IPS-18a (cell line): ENCODE measurements around the gene PCDH15.
"Not testable (repeated sequence)": the region's sequence is repeated elsewhere in the genome, so short reads cannot be mapped to it uniquely, and the experiment has no call there.

Source experiments
- H3K27ac ChIP-seq: one replicate; pipeline ENCODE4 v1.5.1; 2013; ENCODE audit warnings: low read length
- H3K27me3 ChIP-seq: one replicate; pipeline ENCODE4 v1.6.1; 2013; ENCODE audit warnings: mild to moderate bottlenecking, low read length; ENCODE audit not compliant: control insufficient read depth, insufficient read depth
- H3K36me3 ChIP-seq: one replicate; pipeline ENCODE4 v1.6.1; 2013; ENCODE audit warnings: low read depth, low read length; ENCODE audit not compliant: control insufficient read depth
- H3K4me1 ChIP-seq: one replicate; pipeline ENCODE4 v1.6.1; 2013; ENCODE audit warnings: low read depth, low read length; ENCODE audit not compliant: control insufficient read depth
- H3K4me3 ChIP-seq: one replicate; pipeline ENCODE4 v1.5.1; 2013; ENCODE audit warnings: low read length
- H3K9ac ChIP-seq: one replicate; pipeline ENCODE4 v1.6.1; 2013; ENCODE audit warnings: mild to moderate bottlenecking, low read length, moderate library complexity
- H3K9me3 ChIP-seq: one replicate; pipeline ENCODE4 v1.6.1; 2013; ENCODE audit warnings: low read depth, low read length; ENCODE audit not compliant: control insufficient read depth

PCDH15 gene

DNA sequence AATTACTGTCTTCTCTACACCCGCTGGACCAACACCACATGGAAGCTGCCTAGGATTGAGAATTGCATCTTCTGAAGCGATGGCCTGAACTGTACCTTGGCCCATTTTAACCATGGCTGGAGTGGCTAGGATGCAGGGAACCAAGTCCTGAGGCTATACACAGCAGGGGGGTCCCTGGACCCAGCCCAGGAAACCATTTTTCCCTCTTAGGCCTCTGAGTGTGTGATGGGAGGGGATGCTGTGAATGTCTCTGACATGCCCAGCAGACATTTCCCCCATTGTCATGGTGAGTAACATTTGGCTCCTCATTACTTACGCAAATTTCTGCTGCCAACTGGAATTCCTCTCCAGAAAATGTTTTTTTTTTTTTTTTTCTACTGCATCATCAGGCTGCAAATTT lies 822.7 kb downstream of the PCDH15 start:
- Histone ChIP-seq H3K9me3 (no peaks in the 10 kb centered on the region), H3K27me3 (no peaks in the 10 kb centered on the region), H3K36me3 (no peaks in the 10 kb centered on the region), H3K4me1 (no peaks in the 10 kb centered on the region), H3K9ac (no peak overlapping the region), H3K4me3 (no peak overlapping the region), H3K27ac (no peak overlapping the region)

- H3K36me3 ChIP-seq = no peaks in the 10 kb centered on the region
- no peaks in the 10 kb centered on the region for H3K9me3 ChIP-seq
- no peak overlapping the region for H3K9ac ChIP-seq
- no peak overlapping the region for H3K4me3 ChIP-seq
- no peaks in the 10 kb centered on the region for H3K27me3 ChIP-seq
- H3K27ac ChIP-seq = no peak overlapping the region
- H3K4me1 ChIP-seq = no peaks in the 10 kb centered on the region
These were observed 823.8 kb downstream of the PCDH15 start for GRCh38 chr10:53977267-53977666.

- no peak overlapping the region for H3K9ac ChIP-seq
- no peak overlapping the region for H3K27ac ChIP-seq
- no peaks in the 10 kb centered on the region for H3K27me3 ChIP-seq
- H3K36me3 ChIP-seq = no peaks in the 10 kb centered on the region
- H3K9me3 ChIP-seq = no peaks in the 10 kb centered on the region
- H3K4me1 ChIP-seq = no peaks in the 10 kb centered on the region
- H3K4me3 ChIP-seq = no peak overlapping the region
These were observed 843.6 kb downstream of the PCDH15 start for GRCh38 chr10:53957401-53957800.

DNA sequence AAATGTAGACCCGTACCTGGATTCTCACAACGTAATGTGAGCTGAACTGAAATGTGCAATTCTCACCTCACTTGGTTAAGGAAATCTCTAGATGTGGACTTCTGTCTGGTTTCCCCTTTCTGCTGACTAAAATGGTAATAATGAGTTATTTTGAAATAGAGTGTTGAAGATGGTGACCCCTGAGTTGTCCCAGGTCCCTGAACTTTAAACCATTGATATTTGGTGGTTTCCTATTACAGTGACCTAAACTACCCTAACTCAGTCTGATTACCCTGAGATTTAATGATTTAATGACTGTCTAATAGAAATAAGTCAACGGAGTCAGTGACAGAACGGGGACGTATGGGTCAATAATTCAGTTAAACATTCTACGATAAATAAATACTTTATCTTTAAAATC lies 845.9 kb downstream of the PCDH15 start:
- Histone ChIP-seq H3K9ac (no peak overlapping the region), H3K27me3 (no peaks in the 10 kb centered on the region), H3K36me3 (no peaks in the 10 kb centered on the region), H3K4me1 (no peaks in the 10 kb centered on the region), H3K27ac (no peak overlapping the region), H3K9me3 (peaks cover 8% of the 10 kb centered on the region), H3K4me3 (no peak overlapping the region)

DNA sequence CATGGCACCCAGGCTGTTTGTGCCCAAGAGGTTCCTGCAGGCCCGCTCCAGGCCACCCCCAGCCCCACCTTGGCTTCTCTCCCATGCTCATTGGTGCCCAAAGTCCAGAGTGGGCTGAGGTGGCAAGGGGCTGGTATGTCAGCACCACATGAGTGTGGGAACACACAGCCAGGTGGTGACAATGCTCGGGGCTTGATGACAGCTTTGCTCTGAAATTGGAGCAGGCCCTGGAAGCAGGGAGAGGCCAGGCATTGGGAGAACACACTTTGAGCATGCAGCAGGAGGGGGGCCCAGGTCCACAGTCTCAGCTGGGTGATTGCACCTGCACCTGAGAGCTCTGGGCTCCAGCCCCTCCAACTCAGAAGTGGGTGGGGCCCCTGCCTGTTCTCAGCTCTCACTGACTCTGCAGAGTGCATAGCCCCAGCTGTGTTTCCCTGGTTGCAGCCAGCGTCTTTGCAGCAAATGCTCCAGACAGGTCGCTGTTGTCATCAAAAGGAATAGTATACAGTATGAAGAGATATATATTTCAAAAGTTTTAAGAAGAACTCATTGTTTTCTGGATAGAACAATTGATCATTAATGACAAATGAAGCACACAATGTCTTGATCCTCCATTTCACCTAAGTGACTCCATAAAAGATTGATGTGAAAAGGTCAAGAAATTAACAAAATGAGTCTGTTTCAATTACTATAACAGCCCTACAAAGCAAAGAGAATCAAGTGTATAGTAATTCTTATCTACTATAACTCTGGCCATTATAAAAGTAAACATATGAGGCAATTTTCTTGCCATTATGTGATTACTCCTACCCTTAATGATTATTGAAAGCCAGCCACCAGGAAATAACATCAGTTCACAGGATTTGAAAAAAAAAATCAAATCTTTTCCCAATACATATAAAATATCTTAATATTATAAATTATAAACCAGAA lies 848.1 kb downstream of the PCDH15 start:
- no peak overlapping the region for H3K9ac ChIP-seq
- peaks cover 8% of the 10 kb centered on the region for H3K9me3 ChIP-seq
- H3K27me3 ChIP-seq = no peaks in the 10 kb centered on the region
- H3K4me3 ChIP-seq = no peak overlapping the region
- H3K4me1 ChIP-seq = no peaks in the 10 kb centered on the region
- H3K36me3 ChIP-seq = no peaks in the 10 kb centered on the region
- no peak overlapping the region for H3K27ac ChIP-seq

DNA sequence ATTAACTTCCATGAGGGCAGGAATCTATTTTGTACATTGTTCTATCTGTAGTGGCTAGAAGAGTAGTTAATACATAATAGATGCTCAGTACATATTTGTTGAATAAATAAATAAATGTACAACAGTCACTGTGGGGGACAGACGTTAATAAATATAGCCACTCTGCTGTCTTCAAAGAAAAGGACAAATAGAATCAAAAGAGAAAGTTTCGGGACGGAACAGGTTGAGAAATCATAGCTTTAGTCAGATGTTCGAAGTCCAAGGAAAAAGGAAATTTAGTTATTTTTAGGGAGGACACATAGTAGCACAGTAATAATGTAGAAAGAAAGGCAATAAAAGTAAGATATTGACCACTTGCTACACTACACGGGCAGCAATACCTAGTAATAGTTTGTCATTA lies 861.4 kb downstream of the PCDH15 start:
- Histone ChIP-seq H3K27me3 (no peaks in the 10 kb centered on the region), H3K4me1 (no peaks in the 10 kb centered on the region), H3K9ac (no peak overlapping the region), H3K9me3 (no peaks in the 10 kb centered on the region), H3K4me3 (no peak overlapping the region), H3K27ac (no peak overlapping the region), H3K36me3 (no peaks in the 10 kb centered on the region)

- Histone ChIP-seq H3K9me3 (no peaks in the 10 kb centered on the region), H3K27ac (no peak overlapping the region), H3K4me3 (no peak overlapping the region), H3K9ac (no peak overlapping the region), H3K36me3 (no peaks in the 10 kb centered on the region), H3K4me1 (no peaks in the 10 kb centered on the region), H3K27me3 (no peaks in the 10 kb centered on the region)
These were observed 870.4 kb downstream of the PCDH15 start for GRCh38 chr10:53930648-53931047.

GRCh38 chr10:53924051-53924700 lies 876.9 kb downstream of the PCDH15 start:
- H3K27ac ChIP-seq, H3K9me3 ChIP-seq, H3K27me3 ChIP-seq, H3K4me1 ChIP-seq, H3K36me3 ChIP-seq, H3K9ac ChIP-seq, H3K4me3 ChIP-seq: not testable (repeated sequence)

DNA sequence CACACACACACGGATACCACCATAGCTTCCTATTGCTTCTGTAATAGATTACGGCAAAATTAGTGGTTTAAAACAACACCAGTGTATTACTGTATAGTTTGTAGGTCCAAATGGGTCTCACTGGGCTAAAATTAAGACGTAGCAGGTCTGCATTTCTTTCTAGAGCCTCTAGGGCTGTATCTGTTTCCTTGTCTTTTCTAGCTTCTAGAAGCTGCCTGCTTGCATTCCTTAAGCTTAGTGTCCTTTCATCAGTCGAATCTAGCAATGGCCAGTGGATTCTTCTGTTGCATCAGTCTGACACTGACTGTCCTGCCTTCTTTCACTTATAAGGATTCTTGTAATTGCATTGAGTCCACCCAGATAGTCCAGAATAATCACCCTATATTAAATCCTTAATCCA lies 882.3 kb downstream of the PCDH15 start:
- Histone ChIP-seq H3K4me3 (no peak overlapping the region), H3K27me3 (no peaks in the 10 kb centered on the region), H3K36me3 (no peaks in the 10 kb centered on the region), H3K9me3 (peaks cover 3% of the 10 kb centered on the region), H3K27ac (no peak overlapping the region), H3K4me1 (no peaks in the 10 kb centered on the region), H3K9ac (no peak overlapping the region)

GRCh38 chr10:53909791-53910190 lies 891.2 kb downstream of the PCDH15 start:
- no peaks in the 10 kb centered on the region for H3K9me3 ChIP-seq
- H3K4me1 ChIP-seq = no peaks in the 10 kb centered on the region
- H3K27ac ChIP-seq = no peak overlapping the region
- no peak overlapping the region for H3K9ac ChIP-seq
- no peaks in the 10 kb centered on the region for H3K27me3 ChIP-seq
- H3K36me3 ChIP-seq = no peaks in the 10 kb centered on the region
- H3K4me3 ChIP-seq = no peak overlapping the region

GRCh38 chr10:53904506-53905241 lies 896.4 kb downstream of the PCDH15 start:
- no peak overlapping the region for H3K4me3 ChIP-seq
- no peak overlapping the region for H3K27ac ChIP-seq

More at GRCh38 chr10:53904506-53905241, 896.4 kb downstream of the PCDH15 start:
- Histone ChIP-seq H3K9ac (no peak overlapping the region), H3K27me3 (no peaks in the 10 kb centered on the region), H3K9me3 (no peaks in the 10 kb centered on the region), H3K36me3 (no peaks in the 10 kb centered on the region), H3K4me1 (peaks cover 3% of the 10 kb centered on the region)
